ENCODE data around the gene SGPL1. TPM values are rescaled to one million over a fixed set of nuclear protein-coding genes. Genes with fewer than 3 reads are reported as not detected.
A peak's percentile ranks its signal among the peaks of the same experiment; 100 is the strongest.
"Not testable (repeated sequence)": the region's sequence is repeated elsewhere in the genome, so short reads cannot be mapped to it uniquely, and the experiment has no call there.

Gene SGPL1, protein sequence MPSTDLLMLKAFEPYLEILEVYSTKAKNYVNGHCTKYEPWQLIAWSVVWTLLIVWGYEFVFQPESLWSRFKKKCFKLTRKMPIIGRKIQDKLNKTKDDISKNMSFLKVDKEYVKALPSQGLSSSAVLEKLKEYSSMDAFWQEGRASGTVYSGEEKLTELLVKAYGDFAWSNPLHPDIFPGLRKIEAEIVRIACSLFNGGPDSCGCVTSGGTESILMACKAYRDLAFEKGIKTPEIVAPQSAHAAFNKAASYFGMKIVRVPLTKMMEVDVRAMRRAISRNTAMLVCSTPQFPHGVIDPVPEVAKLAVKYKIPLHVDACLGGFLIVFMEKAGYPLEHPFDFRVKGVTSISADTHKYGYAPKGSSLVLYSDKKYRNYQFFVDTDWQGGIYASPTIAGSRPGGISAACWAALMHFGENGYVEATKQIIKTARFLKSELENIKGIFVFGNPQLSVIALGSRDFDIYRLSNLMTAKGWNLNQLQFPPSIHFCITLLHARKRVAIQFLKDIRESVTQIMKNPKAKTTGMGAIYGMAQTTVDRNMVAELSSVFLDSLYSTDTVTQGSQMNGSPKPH
- total RNA-seq (2022), result 81.5 and 93.8 TPM in 2 replicates
- percentile 82 among the genes with signal in this experiment for Bru-seq, nascent RNA
- BruChase-seq, experiment 1, labeled RNA remaining after a 6-hour chase, result percentile 90 among the genes with signal in this experiment
- BruChase-seq, experiment 2, labeled RNA remaining after a 2-hour chase, result percentile 85 among the genes with signal in this experiment
- long read RNA-seq, full-length matches to known transcripts, result 43 of 106 reads
- long read RNA-seq, partial matches to known transcripts, result 54 of 106 reads
- long read RNA-seq, other reads (novel, unspliced or antisense), result 9 of 106 reads

DNA sequence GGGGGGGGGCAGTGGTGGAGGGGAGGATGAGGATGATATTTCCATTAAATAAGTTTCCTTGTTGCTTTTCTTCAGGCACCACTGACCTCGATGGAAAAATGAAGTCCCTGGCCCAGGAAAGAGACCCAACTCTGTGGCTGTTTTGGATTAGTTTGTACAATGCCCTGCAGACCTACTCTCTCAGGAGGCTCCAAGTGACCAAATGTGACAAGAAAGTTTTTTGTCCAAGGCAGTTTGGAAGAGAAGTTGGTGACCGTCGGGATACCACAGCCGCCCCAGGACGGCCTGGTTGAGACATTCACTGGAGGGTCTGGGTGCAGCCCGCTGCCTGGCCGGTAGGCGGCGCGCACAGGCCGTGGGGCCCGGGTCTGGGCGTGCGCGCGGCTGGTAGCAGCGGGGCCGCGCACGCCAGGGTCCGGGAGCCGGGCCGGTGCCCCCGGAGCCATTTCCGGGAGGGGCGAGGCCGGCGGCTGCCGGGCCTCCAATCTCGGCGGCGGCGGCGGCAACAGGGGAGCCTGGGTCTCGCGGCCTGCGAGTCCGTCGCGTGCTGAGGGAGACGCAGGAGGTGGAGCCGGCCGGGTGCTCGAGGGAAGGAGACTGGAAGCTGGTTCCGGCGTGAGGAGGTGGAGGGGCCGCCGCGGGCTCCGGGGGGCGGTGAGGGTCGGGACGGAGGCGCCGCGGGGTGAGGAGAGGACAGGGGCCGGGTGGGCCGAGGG lies at the start of gene SGPL1:
SGPL1 (plus strand) TSS at position 445 of the 716 bp plus-strand sequence. CDS start 906 bp downstream, outside the sequence.
- peak; percentile 79 for DNase-seq (ENCODE audit: unreplicated experiment)
- Mint-ChIP-seq H3K9me3 (ENCODE audit: unreplicated experiment) (no peaks in the 10 kb centered on the region), H3K4me3 (ENCODE audit: unreplicated experiment) (peak within 1 kb of the TSS; percentile 93), H3K36me3 (ENCODE audit: insufficient read depth, unreplicated experiment) (no peaks in the 10 kb centered on the region), H3K27me3 (ENCODE audit: insufficient read depth, unreplicated experiment) (no peaks in the 10 kb centered on the region), H3K4me1 (ENCODE audit: insufficient read depth, unreplicated experiment) (peaks cover 10% of the 10 kb centered on the region), H3K27ac (ENCODE audit: low read depth, unreplicated experiment) (peak within 1 kb of the TSS; percentile 75)
- POLR2A ChIA-PET, result interaction anchor here (1.2 to 2.8 kb wide), 9 partner anchors 10 to 429 kb away, joined by 4 to 25 read pairs (median 9); partner anchors contain the start of gene EIF4EBP2
- intact Hi-C loops (cut with micrococcal nuclease), result loop anchor here (1.0 to 5.0 kb wide), 3 partner anchors 65 to 397 kb away; partner anchors contain the start of gene UNC5B
- CTCF ChIA-PET, result interaction anchor here (0.6 to 1.8 kb wide), 9 partner anchors 27 to 67 kb away, joined by 3 to 6 read pairs (median 3); no protein-coding TSS in a partner anchor
- TF ChIP-seq, protein P1, sequence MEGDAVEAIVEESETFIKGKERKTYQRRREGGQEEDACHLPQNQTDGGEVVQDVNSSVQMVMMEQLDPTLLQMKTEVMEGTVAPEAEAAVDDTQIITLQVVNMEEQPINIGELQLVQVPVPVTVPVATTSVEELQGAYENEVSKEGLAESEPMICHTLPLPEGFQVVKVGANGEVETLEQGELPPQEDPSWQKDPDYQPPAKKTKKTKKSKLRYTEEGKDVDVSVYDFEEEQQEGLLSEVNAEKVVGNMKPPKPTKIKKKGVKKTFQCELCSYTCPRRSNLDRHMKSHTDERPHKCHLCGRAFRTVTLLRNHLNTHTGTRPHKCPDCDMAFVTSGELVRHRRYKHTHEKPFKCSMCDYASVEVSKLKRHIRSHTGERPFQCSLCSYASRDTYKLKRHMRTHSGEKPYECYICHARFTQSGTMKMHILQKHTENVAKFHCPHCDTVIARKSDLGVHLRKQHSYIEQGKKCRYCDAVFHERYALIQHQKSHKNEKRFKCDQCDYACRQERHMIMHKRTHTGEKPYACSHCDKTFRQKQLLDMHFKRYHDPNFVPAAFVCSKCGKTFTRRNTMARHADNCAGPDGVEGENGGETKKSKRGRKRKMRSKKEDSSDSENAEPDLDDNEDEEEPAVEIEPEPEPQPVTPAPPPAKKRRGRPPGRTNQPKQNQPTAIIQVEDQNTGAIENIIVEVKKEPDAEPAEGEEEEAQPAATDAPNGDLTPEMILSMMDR (IDR thresholded peaks at IDR 0.05; ENCODE audit: unreplicated experiment), result peak; percentile 96
- no TSS peak for BruUV-seq (replicated peaks)

DNA sequence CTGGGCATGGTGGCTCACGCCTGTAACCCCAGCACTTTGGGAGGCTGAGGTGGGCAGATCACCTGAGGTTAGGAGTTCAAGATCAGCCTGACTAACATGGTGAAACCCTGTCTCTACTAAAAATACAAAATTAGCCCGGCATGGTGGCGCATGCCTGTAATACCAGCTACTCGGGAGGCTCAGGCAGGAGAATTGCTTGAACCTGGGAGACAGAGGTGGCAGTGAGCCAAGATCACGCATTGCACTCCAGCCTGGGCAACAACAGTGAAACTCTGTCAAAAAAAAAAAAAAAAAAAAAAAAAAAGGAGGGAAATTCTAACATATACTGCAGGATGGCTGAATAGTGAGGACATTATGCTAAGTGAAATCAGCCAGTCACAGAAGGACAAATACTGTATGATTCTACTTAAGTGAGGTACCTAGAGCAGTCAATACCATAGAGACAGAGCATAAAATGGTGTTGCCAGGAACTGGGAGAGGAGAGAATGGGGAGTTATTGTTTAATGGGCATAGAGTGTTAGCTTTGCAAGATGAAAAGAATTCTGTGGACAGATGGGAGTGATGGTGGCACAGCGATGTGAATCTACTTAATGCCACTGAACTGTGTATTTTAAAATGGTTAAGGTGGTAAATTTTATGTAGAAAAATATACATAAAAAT lies 47.6 kb upstream of the SGPL1 start:
- BruUV-seq (replicated peaks); POLR2A ChIA-PET; H3K4me1 Mint-ChIP-seq (ENCODE audit: insufficient read depth, unreplicated experiment); H3K9me3 Mint-ChIP-seq (ENCODE audit: unreplicated experiment); DNase-seq (ENCODE audit: unreplicated experiment); H3K4me3 Mint-ChIP-seq (ENCODE audit: unreplicated experiment); intact Hi-C loops (cut with micrococcal nuclease); H3K27ac Mint-ChIP-seq (ENCODE audit: low read depth, unreplicated experiment); H3K36me3 Mint-ChIP-seq (ENCODE audit: insufficient read depth, unreplicated experiment): not testable (repeated sequence)
- CTCF ChIA-PET, result interaction anchor here (2.0 kb wide), 1 partner anchor 9 kb away, joined by 4 read pairs; no protein-coding TSS in a partner anchor
- peaks cover 39% of the 10 kb centered on the region for H3K27me3 Mint-ChIP-seq (ENCODE audit: insufficient read depth, unreplicated experiment)

DNA sequence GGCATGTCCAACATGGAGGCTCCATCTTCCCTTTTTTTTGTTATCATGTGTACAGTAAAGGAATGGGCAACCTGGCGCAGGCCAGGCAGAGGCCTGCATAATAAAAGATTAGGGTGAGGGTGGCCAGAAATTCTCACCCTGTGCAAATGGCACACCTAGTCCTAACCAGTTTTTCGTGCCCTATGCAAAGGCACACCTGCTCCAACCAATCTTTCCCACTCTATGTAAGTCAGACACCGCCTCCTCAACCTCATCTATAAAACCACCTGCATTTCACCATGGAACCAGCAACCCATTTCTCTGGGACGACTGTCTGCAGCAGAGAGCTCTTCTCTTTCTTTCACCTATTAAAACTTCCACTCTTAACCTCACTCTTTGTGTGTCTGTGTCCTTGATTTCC lies 46.6 kb upstream of the SGPL1 start:
- peaks cover 8% of the 10 kb centered on the region for H3K9me3 Mint-ChIP-seq (ENCODE audit: unreplicated experiment)
- TF ChIP-seq, protein P1 (IDR thresholded peaks at IDR 0.05; ENCODE audit: unreplicated experiment), result no peak
- H3K36me3 Mint-ChIP-seq (ENCODE audit: insufficient read depth, unreplicated experiment), result no peaks in the 10 kb centered on the region
- no peak overlapping the region for H3K27ac Mint-ChIP-seq (ENCODE audit: low read depth, unreplicated experiment)
- ChIA-PET CTCF (interaction anchor here (2.0 kb wide), 1 partner anchor 10 kb away, joined by 4 read pairs; no protein-coding TSS in a partner anchor), POLR2A (no interaction called here)
- no TSS peak for BruUV-seq (replicated peaks)
- no peaks in the 10 kb centered on the region for H3K4me1 Mint-ChIP-seq (ENCODE audit: insufficient read depth, unreplicated experiment)
- no peak overlapping the region for H3K4me3 Mint-ChIP-seq (ENCODE audit: unreplicated experiment)
- peaks cover 39% of the 10 kb centered on the region for H3K27me3 Mint-ChIP-seq (ENCODE audit: insufficient read depth, unreplicated experiment)
- intact Hi-C loops (cut with micrococcal nuclease), result no loop called here
- DNase-seq (ENCODE audit: unreplicated experiment), result no peak

DNA sequence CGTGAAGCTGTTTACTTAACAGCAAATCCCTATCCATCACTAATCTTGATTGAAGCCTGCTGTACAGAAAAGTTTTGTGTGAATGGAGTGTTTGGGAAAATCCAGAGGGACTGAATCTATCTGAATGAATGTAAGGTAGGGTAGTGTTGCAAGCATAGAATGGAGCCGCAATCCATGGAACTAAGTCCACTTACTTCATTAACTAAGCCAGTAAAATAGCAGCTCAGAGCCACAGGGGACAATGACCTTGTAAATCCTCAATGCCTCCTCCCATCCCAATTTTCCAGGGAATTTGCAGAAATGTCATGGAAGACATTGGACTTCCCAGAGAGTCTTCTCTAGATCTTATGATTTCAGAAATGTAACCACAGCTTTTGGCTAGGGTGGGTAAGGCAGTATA lies 45.7 kb upstream of the SGPL1 start:
- intact Hi-C loops (cut with micrococcal nuclease), result no loop called here
- CTCF ChIA-PET, result interaction anchor here (1.0 to 2.0 kb wide), 2 partner anchors 11 to 211 kb away, joined by 4 read pairs; no protein-coding TSS in a partner anchor
- Mint-ChIP-seq H3K27me3 (ENCODE audit: insufficient read depth, unreplicated experiment) (peaks cover 39% of the 10 kb centered on the region), H3K4me1 (ENCODE audit: insufficient read depth, unreplicated experiment) (peaks cover 6% of the 10 kb centered on the region), H3K9me3 (ENCODE audit: unreplicated experiment) (peaks cover 5% of the 10 kb centered on the region), H3K36me3 (ENCODE audit: insufficient read depth, unreplicated experiment) (no peaks in the 10 kb centered on the region), H3K27ac (ENCODE audit: low read depth, unreplicated experiment) (no peak overlapping the region), H3K4me3 (ENCODE audit: unreplicated experiment) (no peak overlapping the region)
- POLR2A ChIA-PET, result interaction anchor here (0.6 kb wide), 2 partner anchors 83 to 158 kb away, joined by 3 to 4 read pairs; no protein-coding TSS in a partner anchor
- TF ChIP-seq, protein P1 (IDR thresholded peaks at IDR 0.05; ENCODE audit: unreplicated experiment), result no peak
- no peak for DNase-seq (ENCODE audit: unreplicated experiment)
- no TSS peak for BruUV-seq (replicated peaks)

DNA sequence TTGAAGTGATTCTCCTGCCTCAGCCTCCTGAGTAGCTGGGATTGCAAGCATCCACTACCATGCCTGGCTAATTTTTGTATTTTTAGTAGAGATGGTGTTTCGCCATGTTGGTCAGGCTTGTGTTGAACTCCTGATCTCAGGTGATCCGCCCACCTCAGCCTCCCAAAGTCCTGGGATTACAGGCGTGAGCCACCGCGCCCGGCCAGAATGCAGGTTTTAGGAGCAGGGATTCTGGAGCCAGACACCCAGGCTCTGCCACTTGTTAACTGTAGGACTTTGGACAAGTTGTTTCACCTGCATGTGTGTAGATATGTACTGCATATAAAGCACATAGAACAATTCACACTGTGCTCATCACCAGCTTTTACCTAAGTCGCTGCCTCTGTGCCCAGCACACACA lies 45.2 kb upstream of the SGPL1 start:
- POLR2A ChIA-PET, result interaction anchor here (0.6 kb wide), 1 partner anchor 82 kb away, joined by 3 read pairs; no protein-coding TSS in a partner anchor
- intact Hi-C loops (cut with micrococcal nuclease); BruUV-seq (replicated peaks): not testable (repeated sequence)

More for the DNA sequence above, 45.2 kb upstream of the SGPL1 start:
- H3K9me3 Mint-ChIP-seq (ENCODE audit: unreplicated experiment); H3K4me1 Mint-ChIP-seq (ENCODE audit: insufficient read depth, unreplicated experiment); H3K36me3 Mint-ChIP-seq (ENCODE audit: insufficient read depth, unreplicated experiment); H3K27ac Mint-ChIP-seq (ENCODE audit: low read depth, unreplicated experiment); H3K4me3 Mint-ChIP-seq (ENCODE audit: unreplicated experiment); DNase-seq (ENCODE audit: unreplicated experiment): not testable (repeated sequence)
- CTCF ChIA-PET, result interaction anchor here (0.6 to 1.0 kb wide), 2 partner anchors 158 to 212 kb away, joined by 4 read pairs; no protein-coding TSS in a partner anchor
- peaks cover 39% of the 10 kb centered on the region for H3K27me3 Mint-ChIP-seq (ENCODE audit: insufficient read depth, unreplicated experiment)

Data from MCF 10A (cell line).